EL (cell line): ENCODE results near the gene POGZ.
A peak's percentile ranks its signal among the peaks of the same experiment; 100 is the strongest.
"Not testable (repeated sequence)": the region's sequence is repeated elsewhere in the genome, so short reads cannot be mapped to it uniquely, and the experiment has no call there.

Experiments used
- DNase-seq: peaks from one replicate; pipeline ENCODE4 v3.0.0-alpha.2; 2016

Gene POGZ

DNA sequence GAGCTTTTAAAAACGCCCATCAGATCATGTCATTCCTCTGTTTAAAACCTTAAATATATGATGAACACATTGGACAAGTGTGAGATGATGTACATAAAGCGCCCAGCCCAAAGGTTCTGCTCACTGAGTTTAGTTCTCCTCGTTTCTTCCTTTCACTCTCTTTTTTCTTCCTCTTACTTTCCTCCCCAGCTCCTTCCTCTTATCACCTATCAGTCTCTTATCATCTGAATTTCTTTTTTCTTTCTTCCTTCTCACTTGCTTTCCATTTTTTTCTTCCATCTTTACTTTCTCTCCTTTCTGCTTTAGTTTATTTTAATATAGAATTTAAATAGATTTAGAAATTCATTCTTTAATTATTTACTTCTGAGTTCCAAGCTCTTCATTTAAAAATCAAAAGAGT is 17.8 kb upstream of the POGZ start:
- DNase-seq, result no peak

DNA sequence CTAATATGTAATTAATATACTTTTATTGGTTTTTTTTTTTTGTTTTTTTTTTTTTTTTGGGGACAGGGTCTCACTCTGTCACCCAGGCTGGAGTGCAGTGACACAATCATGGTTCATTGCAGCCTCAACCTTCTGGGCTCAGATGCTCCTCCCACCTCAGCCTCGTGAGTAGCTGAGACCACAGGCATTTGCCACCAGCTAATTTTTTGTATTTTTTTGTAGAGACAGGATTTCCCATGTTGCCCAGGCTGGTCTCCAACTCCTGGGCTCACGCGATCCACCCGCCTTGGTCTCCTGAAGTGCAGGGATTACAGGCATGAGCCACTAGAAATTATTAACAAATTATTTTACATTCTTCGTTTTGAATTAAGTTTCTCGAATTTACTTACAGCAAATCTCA is 16.8 kb upstream of the POGZ start:
- peak; percentile 52 for DNase-seq

DNA sequence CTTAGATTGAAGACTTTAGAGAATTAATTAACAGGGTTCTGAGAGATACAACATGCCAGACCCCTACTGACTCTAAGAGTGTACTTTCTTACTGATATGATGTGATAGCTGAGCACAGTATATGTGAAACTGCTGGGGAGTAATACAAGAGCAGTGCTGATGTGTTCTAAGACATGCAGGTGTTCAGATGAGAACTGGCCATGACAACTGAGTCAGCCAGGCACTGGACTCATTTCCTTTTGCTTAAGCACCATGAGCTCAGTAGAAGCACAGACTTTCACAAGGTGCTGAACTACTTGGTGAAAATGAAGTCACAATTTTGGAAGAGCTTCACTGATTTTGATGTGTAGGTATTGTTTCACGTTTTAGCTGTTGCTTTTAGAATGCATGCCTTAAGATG is 15.9 kb upstream of the POGZ start:
- DNase-seq, result no peak

DNA sequence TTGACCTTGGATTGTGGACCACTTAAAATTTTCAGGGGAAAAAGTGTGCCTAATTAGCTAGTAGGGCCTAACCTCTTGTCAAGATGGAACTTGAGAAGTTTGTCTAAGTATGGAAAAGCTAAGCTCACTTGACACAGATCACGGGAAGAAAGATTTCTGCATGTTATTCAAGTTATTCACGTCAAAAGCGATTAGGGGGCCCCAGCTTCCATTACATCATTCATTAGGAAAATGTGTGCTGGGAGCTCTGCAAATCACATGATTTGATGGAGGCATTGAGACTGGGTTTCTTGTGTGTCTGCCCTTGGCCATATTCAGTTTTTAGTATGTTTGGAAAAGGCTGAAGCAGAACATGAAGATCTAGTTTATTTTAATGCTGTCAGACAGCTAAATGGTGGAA is 15.5 kb upstream of the POGZ start:
- DNase-seq, result no peak

DNA sequence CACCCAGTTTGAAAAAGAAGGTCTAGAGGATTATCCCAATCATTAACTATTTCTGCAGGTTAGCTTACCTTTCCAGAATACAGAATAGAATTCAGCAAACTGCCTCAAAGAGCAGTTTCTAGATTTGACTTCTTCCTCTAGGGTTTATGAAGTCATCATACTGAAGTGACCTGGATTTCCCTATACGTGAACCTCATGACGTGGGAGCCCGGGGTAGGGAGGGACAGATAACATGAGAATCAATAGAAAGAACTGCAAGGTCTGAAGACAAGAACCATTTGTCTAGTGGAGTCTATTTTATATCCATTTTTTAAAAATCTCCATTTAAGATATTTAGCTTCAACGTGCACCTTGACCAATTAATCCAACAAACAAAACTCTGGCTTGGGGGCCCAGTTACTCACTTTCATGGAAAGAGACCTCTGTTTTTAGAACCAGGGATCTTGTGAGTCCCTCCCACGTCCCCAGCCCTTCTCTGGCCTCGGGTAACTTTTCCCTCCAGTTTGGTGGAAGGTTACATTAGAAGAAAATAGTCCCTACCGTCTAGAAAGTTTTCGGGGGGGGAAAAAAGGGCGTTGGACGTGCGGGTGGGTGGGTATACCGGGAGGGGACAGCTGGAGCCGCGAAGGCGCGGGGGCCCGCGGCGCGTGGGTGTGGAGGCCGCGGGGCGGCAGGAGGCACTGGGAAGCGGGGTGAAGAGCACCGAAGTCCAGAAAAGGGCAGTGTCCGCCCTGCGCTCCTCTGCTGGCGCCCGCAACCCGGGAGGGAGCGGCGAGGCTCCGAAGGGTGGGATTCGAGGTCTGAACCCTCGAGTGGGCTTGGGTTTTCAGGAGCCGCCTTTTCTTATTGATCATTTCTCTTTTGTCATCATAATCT is 13.8 kb upstream of the POGZ start:
- peak; percentile 47 for DNase-seq

DNA sequence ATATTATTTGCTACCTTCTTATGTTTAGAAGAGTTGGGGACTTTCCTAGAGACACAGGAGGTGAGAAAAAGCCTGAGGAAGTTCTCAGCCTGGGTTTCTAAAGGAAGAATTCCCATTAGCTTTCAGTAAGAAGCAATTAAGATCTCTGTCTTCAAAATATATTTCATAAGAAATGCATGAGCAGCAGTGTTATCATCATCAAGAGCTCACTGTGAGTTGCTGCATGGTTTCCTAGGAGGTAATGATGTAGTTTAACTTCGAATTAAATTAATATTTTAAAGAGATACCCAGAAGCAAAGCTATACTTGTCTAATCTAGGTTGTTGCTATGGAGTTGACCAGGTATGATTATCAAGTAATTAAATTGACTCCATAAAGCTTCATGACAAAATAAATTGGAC is 5.7 kb upstream of the POGZ start:
- DNase-seq, result no peak

DNA sequence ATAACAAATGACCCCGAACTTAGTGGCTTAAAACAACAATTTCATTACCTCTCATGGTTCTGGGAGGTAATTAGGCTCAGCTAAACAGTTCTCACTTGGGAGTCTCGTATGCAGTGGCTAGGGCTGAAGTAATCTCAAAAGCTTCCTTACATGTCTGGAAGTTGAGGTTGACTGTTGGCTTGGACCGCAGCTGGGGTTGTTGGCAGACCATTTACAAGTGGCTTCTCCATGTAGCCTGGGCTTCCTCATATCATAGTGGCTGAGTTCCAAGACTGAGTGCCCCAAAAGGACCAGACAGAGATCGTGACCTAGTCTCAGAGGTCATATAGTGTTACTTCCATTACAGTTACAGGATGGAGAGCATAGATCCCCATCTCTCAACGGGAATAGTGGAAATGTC is 2.4 kb upstream of the POGZ start:
- no peak for DNase-seq

DNA sequence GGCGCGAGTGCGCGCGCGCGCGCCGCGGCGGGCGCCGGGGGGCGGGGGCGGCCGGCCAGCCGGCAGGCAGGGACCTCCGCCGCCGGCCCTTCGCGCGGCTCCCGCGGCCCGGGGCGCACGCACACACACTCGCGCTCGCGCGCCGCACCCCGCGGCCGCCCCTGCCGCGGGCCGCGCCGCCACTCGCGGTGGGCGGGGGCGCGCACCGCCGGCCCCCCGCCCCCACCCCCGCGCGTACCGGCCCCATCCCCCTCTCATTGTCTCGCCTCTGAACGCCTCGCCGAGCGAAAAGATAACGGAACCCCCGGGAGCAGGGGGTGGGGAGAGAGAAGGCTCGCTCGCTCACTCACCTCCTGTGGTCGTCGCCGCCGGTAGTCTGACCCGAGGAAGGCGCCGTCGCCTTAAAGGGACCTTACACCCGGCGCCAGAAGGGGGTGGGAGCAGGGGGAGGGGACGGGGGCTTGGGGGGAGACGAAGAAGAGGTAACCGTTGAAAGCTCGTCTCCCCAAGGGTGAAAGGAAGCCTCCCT is 428 bp downstream of the POGZ start:
- peak; percentile 72 for DNase-seq

DNA sequence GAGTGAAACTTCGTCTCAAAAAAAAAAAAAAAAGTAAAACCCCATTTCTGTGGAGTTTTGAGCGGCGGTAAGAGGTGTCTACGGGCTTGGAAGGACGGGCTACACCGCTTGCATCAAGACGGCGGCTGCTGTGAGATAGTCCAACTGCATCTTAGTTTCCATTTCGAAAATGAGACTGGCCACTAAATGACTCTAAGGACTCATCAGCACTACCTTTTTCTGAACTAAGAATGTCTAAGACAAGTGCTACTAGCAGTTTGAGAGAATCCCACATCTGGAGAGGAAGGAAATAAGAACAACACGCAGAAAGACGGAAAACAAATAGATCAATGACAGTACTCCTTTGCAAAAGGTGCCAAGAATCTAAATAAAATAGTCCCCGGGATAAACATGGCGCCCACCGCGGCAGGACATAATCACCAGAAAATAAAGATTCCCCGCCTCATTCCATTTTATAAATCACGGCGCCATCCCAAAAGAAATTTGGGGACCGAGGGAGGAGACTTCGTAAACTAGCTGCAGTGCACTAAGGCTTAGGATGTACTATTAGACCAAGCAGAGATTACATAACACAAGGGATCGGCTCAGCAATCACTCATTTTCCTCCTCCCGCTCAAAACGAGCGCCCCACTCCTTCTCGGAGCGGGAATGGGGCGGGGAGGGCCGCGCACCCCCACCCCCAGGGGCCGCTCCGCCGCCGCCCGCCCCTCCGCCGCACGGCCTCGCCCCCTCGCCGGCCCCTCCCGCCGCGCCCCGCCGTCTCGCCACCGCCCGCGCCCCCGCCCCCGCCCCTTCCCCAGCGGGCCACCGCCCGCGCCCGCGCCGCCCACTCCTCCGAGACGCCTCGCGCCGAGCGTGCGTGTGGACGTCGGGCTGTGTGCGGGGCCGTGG is 1.1 kb downstream of the POGZ start:
- DNase-seq, result peak; percentile 87

DNA sequence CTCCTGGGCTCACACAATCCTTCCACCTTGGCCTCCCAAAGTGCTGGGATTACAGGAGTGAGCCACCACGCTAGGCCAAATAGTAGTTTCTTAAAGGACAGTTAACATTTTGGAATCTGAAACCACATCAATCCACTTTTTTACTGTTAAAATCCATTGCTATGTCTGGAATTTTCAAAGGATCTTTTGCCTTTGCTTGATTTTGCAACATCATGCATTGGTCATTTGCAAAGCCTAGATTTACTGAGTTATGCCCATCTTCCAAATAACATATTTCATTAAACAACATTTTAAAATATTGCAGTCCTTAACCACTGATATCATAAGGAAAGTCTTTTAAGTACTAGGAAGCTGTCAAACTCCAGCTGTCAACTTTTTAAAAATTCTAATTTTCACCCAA is 3.3 kb downstream of the POGZ start:
- DNase-seq, result no peak

DNA sequence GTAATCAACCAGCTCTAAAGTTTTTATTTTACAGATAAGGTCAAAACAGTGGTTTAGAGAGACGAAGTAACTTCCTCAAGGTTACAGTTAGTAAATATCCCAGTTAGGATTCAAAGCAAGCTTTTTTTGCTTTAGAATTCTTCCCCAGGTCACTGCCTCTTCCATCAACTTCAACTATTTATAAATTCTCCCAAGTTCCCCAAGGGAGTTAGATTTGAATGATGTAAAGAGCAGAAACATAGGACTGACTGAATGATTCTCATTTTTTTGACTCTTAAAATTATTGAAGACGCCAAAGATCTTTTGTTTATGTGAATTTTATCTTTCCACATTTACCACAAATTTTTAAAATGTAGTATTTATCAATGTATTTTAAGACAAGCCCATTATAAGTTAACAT is 4.1 kb downstream of the POGZ start:
- DNase-seq, result no peak

DNA sequence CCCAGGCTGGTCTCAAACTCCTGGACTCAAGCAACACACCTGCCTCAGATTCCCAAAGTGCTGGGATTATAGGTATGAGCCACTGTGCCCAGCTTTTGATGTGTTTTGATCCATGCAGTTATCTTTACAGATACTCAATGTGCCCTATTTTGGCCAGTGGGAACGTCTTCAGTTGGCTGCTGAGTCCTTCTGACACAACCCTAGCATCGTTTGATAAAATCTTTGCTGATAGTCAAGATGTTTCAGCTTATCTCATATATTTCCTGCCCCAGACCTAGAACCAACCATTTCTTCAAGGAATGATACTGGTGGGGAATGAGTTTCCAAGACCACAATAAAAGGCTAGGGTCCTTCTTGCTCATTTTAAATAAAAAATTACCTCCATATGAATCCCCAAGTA is 11.6 kb downstream of the POGZ start:
- DNase-seq, result no peak

DNA sequence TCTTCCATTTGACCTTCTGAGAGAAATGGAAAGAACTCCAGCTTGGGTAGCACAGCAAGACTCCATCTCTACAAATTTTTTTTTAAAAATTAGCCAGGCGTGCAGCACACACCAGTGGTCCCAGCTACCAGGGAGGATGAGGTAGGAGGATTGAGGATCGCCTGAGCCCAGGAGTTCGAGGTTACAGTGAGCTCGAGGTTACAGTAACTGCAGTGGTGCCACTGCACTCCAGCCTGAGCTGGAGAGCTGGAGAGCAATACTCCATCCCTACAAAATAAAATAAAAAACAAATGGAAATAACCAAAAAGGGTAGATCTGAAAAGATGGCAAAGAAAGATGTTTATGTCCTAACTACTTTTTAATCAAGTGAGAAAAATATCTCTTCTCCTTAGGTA is 14.5 kb downstream of the POGZ start:
- peak; percentile 2 for DNase-seq

DNA sequence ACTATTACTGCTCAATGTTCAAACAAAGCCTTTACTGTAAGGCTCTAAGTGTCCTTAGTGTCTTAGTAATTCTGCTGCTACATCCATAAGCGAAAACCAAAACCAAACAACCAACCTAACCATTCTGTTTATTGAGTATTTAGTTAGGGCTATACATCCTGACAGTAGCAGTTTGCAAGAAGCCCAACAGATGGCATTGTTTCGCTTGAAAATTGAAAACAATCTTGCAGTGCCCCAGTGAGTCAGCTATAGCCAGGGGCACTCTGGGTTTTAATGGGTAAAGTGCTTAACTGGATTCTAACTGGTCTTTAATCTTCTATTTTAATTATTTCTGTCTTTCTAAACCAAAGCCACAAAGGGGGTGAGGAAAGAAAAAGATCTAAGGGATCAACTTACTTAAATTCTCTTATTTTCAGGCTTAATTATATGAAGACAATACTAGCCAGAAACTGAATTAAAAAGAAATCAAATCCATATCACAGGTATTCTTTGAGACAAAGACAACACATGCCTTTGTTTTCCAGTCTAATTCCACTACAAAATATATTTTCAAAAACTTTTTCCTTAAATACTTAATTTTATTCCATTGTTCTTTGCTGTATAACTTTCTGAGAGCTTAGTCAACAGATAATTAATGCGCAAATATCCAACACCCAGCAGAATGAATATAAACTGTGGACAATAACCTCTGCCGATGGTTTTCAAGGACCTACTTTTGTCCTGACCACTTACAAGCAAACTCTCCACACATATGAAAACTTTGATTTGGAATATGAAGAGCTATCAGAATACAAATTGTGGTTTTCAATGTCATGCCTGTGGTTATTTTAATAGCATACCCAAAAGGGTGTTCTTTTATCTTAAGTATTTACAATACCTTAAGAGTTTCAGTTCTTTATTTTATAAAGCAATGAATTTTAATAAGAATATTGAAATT is 15.2 kb downstream of the POGZ start:
- DNase-seq, result peak; percentile 86

DNA sequence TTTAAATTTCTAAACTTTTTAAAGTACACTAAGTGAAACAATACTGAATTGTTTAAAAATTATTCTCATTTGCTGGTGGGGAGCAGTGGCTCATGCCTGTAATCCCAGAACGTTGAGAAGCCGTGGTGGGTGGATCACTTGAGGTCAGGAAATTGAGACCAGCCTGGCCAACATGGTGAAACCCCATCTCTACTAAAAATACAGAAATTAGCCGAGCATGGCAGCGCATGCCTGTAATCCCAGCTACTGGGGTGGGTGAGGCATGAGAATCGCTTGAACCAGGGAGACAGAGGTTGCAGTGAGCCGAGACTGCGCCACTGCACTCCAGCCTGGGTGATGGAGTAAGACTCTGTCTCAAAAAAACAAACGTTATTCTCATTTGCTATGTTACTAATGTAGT is 21.9 kb downstream of the POGZ start:
- not testable (repeated sequence) for DNase-seq

DNA sequence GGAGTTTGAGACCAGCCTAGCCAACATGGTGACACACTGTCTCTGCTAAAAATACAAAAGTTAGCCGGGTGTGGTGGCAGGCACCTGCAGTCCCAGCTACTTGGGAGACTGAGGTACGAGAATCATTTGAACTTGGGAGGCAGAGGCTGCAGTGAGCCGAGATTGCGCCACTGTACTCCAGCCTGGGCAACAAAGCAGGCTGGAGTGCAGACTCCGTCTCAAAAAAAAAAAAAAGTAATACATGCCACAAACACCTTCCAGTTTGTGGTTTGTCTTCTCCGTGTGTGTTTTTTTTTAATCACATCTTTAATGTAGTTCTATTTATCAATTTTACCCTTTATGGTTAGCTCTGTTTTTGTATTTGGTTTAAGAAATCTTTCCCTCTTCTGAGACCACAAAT is 22.3 kb downstream of the POGZ start:
- DNase-seq, result no peak

DNA sequence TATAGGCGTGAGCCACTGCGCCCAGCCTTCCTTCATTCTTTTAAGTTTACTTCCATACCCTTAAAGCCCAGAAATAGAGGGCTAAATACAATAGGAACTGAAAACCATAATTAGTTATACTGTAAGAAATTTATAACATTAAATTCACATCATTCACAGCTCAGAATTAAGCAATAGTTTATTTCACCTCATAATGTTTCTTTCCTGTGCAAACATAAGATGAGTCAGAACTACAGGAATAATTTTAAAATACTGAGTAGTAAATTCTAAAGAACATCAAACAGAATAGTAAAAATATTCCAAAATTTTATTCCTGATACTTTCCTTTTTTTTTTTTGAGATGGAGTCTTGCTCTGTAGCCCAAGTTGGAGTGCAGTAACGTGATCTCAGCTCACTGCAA is 24.1 kb downstream of the POGZ start:
- DNase-seq, result no peak

DNA sequence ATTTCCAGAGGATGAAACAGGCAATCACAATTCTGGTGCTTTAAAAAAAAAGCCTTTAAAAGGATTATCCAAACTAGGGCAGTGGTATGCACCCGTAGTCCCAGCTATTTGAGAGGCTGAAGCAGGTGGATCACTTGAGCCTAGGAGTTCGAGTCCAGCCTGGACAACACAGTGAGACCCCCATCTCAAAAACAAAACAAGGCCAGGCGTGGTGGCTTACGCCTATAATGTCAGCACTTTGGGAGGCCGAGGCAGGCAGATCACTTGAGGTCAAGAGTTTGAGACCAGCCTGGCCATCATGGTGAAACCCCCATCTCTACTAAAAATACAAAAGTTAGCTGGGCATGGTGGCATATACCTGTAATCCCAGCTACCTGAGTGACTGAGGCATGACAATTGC is 25.5 kb downstream of the POGZ start:
- not testable (repeated sequence) for DNase-seq

DNA sequence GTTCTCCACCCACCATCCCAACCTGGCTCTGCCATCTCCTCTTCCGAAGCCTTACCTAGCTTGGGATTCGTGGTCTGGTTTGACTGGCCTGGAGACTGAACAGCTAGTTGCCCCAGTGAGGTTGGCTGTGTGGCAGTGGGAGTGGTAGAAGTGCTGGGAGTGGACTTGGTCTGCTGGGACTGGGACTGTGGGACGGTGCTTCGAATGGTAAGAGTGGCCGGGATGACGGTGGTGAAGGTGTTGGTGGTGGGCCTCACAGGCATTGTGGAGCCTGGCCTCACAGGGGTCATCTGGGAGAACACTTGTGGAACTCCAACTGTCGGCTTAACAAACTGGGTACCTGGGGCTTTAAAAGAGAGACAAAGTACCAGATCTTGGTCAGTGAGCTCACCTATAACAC is 31.2 kb downstream of the POGZ start:
- no peak for DNase-seq

DNA sequence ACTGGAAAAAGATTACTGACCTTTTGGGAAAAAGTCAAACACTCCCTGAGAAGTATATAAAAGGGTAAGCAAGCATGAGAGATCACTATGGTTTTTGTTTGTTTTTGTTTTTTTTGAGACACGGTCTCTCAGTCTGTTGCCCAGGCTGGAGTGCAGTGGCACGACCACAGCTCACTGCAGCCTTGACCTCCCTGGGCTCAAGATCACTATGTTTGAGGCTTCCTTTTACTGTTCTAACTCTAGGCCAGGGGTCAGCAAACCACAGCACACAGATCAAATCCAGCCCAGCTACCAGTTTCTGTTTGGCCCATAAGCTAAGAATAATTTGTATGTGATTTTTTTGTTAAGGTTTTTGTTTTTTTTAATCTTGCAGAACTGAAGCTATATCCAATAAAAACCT is 34.2 kb downstream of the POGZ start:
- DNase-seq, result no peak

DNA sequence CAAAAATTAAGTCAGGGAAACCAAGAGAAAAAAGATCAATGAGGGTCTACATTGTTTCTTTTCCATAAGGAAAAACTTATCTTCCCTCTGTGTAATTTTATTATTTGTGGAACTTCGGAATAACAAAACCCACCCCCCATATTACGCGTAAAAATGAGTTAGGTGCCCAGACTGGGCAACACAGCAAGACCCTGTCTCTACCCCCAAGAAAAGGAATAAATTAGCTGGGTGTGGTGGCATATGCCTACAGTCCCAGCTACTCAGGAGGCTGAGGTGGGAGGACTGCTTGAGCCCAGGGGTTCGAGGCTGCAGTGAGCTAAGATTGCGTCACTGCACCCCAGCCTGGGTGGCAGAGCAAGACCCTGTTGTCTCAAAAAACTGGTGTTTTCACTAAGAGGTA is 39.5 kb downstream of the POGZ start:
- DNase-seq, result no peak

DNA sequence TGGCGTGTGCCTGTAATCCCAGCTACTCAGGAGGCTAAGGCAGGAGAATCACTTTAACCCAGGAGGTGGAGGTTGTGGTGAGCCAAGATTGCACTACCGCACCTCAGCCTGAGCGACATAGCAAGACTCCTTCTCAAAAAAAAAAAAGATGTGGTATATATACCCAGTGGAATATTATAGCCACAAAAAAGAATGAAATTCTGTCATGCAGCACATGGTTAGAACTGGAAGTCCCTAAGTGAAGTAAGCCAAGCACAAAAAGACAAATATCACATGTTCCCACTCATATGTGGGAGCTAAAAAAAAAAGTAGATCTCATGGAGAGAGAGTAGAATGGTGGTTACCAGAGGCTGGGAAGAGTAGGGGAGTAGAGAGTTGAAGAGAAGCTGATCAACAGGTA is 41.2 kb downstream of the POGZ start:
- no peak for DNase-seq

DNA sequence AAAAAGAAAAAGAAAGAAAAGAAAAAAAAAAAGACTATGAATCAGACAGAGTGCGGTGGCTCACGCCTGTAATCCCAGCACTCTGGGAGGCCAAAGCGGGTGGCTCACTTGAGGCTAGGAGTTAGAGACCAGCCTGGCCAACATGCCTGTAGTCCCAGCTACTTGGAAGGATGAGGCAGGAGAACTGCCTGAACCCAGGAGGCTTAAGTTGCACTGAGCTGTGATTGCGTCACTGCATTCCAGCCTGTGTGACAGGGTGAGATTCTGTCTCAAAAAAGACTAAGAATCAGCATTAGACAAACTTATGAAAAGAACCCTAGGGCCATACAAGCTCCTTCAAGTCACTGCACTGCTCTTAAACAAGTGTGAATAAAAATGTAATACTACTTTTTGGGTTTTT is 43.1 kb downstream of the POGZ start:
- DNase-seq, result peak; percentile 84
